Upper lobe of left lung (tissue), 6 donors: ENCODE results near the gene HOOK2. TPM values are rescaled to one million over a fixed set of nuclear protein-coding genes. Genes with fewer than 3 reads are reported as not detected.

ENCODE experiments used
- ATAC-seq, 2 donors: fragments of 200-7000 bp; cut with Tn5 transposase; one replicate each; pipeline ENCODE4 v1.9.1; 2022; ENCODE audit warnings: mild to moderate bottlenecking in 2 of 2, moderate library complexity in 2 of 2; ENCODE audit not compliant: low FRiP score in 2 of 2
- DNase-seq, 2 donors: peaks; one replicate each; pipeline ENCODE4 v3.0.0-alpha.2; 2019 to 2020
- H3K27ac ChIP-seq, 4 donors: fragments of 200-600 bp; sonication (generic); one replicate each; pipeline ENCODE4 v1.5.1; 2016 to 2019
- H3K27me3 ChIP-seq, 4 donors: fragments of 200-600 bp; sonication (generic); one replicate each; pipeline ENCODE4 v1.5.1; 2017 to 2019
- H3K36me3 ChIP-seq, 4 donors: fragments of 200-600 bp; sonication (generic); one replicate each; pipeline ENCODE4 v1.5.1; 2016 to 2019
- H3K4me1 ChIP-seq, 4 donors: fragments of 200-600 bp; sonication (generic); one replicate each; pipeline ENCODE4 v1.5.1; 2018 to 2019
- H3K4me3 ChIP-seq, 4 donors: fragments of 200-600 bp; sonication (generic); one replicate each; pipeline ENCODE4 v1.5.1; 2017 to 2019; ENCODE audit warnings: mild to moderate bottlenecking in 2 of 4, moderate library complexity in 1 of 4
- H3K9me3 ChIP-seq, 4 donors: fragments of 200-600 bp; sonication (generic); one replicate each; pipeline ENCODE4 v1.5.1; 2018 to 2019
- EP300 ChIP-seq, 4 donors: sonication (generic); formaldehyde crosslinking; IDR thresholded peaks; one replicate each; pipeline ENCODE4 v1.5.1; 2017; ENCODE audit warnings: antibody characterized with exemption in 4 of 4, control low read depth in 2 of 4
- POLR2A ChIP-seq, 4 donors: fragments of 450-650 bp; IDR thresholded peaks; one replicate each; pipeline ENCODE4 v1.5.1; 2016 to 2017; ENCODE audit warnings: antibody characterized with exemption in 4 of 4, mild to moderate bottlenecking in 2 of 4
- POLR2AphosphoS5 ChIP-seq, 2 donors: sonication (generic); formaldehyde crosslinking; IDR thresholded peaks; one replicate each; pipeline ENCODE4 v1.5.1; 2017; ENCODE audit warnings: antibody characterized with exemption in 2 of 2
- WGBS, 2 donors: methylation state at CpG; one replicate each; pipeline ENCODE4 v1.1.5; 2017 to 2018; 5-methylcytosine and 5-hydroxymethylcytosine counted together
- total RNA-seq, 6 donors: library from RNA; depleted of rRNA in 4 of 6; stranded (reverse); fragments of >200 nt in 4 of 6; gene quantifications; one replicate each; pipeline versions ENCODE4 v1.1.0 to v1.2.1, GENCODE V29; 2016 to 2021
- TF ChIP-seq, protein P1 (sequence below), 6 experiments: fragments of 450-650 bp in 4 of 6; fragments of 200-600 bp in 2 of 6; sonication (generic) in 2 of 6; IDR thresholded peaks; one replicate each; pipeline ENCODE4 v1.5.1; 2016 to 2019; ENCODE audit warnings: antibody characterized with exemption in 6 of 6
- donor health status: DM: no; HTN: no; CAD: no; lungs with moderate emphysema.
- donor health status: DM: no; HTN: yes; CAD: no; lungs with severe emphysema.

Gene HOOK2
- total RNA-seq, 6 donors from 2014 or later, result 48.9 to 367 (median 79.6) TPM

DNA sequence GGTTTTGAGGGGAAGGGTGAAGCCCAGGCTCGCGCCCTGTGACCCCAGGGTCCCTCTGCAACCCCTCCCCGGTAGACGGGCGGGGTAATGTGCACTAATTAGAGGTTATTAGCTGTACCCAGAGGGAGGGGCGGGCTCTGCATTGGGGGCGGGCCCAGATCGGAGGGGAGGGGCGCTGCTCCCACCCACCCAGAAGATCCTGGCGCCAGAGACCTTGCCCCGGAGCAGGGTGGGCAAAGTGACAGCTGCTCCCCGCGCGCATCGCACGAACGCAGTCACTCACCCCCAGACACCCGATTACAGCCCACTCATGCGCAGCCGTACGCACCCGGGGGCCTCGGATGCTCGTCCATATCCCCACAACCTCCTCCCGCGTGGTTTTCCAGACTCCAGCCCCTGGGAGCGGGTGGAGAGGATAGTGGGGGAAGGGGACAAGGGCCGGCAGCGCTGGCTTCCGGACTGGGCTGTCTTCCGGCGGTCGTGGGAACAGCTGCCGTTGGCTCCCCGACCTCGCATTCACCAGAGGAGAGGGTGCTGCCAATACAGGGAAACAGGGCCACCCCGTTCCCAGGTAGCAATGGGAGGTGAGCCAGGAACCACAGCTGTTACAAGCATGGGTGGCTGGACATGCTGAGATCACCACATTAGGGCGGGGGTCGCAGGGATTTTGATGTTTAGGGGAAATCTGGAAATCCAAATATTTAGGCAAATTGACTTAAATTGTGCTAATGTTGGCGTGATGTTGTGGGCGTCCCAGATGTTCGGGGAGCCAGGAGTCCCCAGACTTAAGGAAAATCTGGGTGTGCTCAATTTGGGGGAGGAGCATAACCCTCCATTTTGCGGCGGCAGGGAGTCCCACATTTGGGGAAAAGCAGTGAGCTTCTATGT lies 2.9 kb upstream of the HOOK2 start:
- WGBS, 2 donors, result 2 to 5% methylated on average over 19 to 41 of the region's 44 CpGs
- DNase-seq (peak; percentile 86 to 89), ATAC-seq (peak; percentile 44 to 64)

DNA sequence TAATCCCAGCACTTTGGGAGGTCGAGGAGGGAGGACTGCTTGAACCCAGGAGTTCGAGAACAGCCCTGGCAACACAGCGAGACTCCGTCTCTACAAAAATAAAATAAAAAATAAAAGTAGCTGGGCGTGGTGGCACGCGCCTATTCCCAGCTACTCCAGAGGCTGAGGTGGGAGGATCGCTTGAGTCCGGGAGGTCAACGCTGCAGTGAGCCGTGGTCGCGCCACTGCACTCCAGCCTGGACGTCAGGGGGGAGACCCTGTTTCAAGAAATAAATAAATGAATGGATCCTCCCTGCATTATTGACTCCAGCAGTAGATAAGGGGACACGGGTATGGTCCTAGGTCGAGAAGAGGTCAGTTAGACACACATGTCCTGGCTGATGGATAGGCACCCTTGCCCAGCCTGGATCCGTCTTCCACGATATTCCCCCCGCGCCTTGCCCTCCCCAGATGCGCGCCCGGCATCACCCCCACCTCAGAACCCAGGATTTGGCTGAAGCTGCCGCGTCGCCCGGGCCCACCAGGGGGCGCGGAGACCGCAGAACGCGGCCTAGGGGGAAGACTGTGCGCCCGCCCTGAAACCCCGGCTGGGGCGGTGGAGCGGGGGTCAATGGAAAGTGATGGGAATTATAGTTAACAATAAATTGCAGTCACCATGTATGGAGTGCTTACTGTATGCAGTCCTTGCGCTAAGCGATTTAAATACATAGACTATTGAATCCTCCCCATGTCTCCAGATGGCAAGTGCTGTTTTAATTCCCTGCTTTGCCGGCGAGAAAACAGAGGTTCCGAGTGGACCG lies 2.1 kb upstream of the HOOK2 start:
- TF ChIP-seq, protein P1, sequence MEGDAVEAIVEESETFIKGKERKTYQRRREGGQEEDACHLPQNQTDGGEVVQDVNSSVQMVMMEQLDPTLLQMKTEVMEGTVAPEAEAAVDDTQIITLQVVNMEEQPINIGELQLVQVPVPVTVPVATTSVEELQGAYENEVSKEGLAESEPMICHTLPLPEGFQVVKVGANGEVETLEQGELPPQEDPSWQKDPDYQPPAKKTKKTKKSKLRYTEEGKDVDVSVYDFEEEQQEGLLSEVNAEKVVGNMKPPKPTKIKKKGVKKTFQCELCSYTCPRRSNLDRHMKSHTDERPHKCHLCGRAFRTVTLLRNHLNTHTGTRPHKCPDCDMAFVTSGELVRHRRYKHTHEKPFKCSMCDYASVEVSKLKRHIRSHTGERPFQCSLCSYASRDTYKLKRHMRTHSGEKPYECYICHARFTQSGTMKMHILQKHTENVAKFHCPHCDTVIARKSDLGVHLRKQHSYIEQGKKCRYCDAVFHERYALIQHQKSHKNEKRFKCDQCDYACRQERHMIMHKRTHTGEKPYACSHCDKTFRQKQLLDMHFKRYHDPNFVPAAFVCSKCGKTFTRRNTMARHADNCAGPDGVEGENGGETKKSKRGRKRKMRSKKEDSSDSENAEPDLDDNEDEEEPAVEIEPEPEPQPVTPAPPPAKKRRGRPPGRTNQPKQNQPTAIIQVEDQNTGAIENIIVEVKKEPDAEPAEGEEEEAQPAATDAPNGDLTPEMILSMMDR (IDR thresholded peaks at IDR 0.05), result peak; percentile 91 to 97 (median 96)
- no peak for TF ChIP-seq POLR2A (IDR thresholded peaks at IDR 0.05)
- TF ChIP-seq EP300 (IDR thresholded peaks at IDR 0.05), result peak in 1 of 4 donors; percentile 18
- peak; percentile 58 to 68 for TF ChIP-seq POLR2AphosphoS5 (IDR thresholded peaks at IDR 0.05)
- no peaks in the 10 kb centered on the region for H3K27me3 ChIP-seq
- DNase-seq (peak; percentile 87 to 97), ATAC-seq (peak; percentile 77 to 81)
- H3K36me3 ChIP-seq, result peaks cover 0 to 2% (median 0%) of the 10 kb centered on the region in 4 donors
- peak overlapping the region; percentile 93 to 99 (median 97) for H3K27ac ChIP-seq
- no peaks in the 10 kb centered on the region for H3K9me3 ChIP-seq
- WGBS, 2 donors, result 10 to 12% methylated on average over 42 to 43 of the region's 43 CpGs
- peak overlapping the region; percentile 54 to 66 (median 61) for H3K4me3 ChIP-seq
- H3K4me1 ChIP-seq, result peaks cover 41 to 62% (median 44%) of the 10 kb centered on the region in 4 donors

More for the DNA sequence above, 2.9 kb upstream of the HOOK2 start:
- TF ChIP-seq POLR2A (IDR thresholded peaks at IDR 0.05), result peak in 1 of 4 donors; percentile 67
- TF ChIP-seq, protein P1 (IDR thresholded peaks at IDR 0.05), result peak in 1 of 6 experiments; percentile 18
- peak in 1 of 4 donors; percentile 33 for TF ChIP-seq EP300 (IDR thresholded peaks at IDR 0.05)
- peak; percentile 61 to 86 for TF ChIP-seq POLR2AphosphoS5 (IDR thresholded peaks at IDR 0.05)
- H3K9me3 ChIP-seq, result no peaks in the 10 kb centered on the region
- peak overlapping the region; percentile 54 to 66 (median 61) for H3K4me3 ChIP-seq
- H3K27ac ChIP-seq, result peak overlapping the region; percentile 93 to 99 (median 97)
- no peaks in the 10 kb centered on the region for H3K27me3 ChIP-seq
- H3K4me1 ChIP-seq, result peaks cover 46 to 70% (median 50%) of the 10 kb centered on the region in 4 donors
- H3K36me3 ChIP-seq, result no peaks in the 10 kb centered on the region

DNA sequence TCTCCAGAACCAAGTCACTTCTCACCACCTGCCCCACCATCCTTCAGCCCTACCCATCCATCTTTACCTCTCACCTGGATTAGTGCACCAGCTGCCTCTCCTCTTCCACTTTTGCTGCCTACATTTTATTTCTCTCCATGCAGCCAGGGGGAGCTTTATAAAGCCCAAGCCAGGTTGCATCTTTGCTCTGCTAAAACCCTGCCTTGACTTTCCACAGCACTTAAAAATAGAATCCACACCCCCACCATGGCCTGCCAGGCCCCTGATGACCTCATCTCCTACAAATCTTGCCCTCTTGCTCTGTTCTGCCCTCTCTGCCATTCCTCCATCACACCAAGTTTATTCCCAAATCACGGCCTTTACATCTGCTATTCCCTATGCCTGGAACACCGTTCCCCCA lies 1.8 kb downstream of the HOOK2 start:
- Histone ChIP-seq H3K27me3 (no peaks in the 10 kb centered on the region), H3K4me3 (no peak overlapping the region), H3K36me3 (peaks cover 0 to 8% (median 3%) of the 10 kb centered on the region in 4 donors), H3K9me3 (no peaks in the 10 kb centered on the region), H3K4me1 (peaks cover 16 to 44% (median 28%) of the 10 kb centered on the region in 4 donors), H3K27ac (no peak overlapping the region)
- DNase-seq (no peak), ATAC-seq (no peak)
- TF ChIP-seq, protein P1 (IDR thresholded peaks at IDR 0.05), result no peak
- no peak for TF ChIP-seq POLR2AphosphoS5 (IDR thresholded peaks at IDR 0.05)
- TF ChIP-seq POLR2A (IDR thresholded peaks at IDR 0.05), result no peak
- TF ChIP-seq EP300 (IDR thresholded peaks at IDR 0.05), result no peak
- WGBS, 2 donors, result 90 to 91% methylated on average over 2 of the region's 2 CpGs

DNA sequence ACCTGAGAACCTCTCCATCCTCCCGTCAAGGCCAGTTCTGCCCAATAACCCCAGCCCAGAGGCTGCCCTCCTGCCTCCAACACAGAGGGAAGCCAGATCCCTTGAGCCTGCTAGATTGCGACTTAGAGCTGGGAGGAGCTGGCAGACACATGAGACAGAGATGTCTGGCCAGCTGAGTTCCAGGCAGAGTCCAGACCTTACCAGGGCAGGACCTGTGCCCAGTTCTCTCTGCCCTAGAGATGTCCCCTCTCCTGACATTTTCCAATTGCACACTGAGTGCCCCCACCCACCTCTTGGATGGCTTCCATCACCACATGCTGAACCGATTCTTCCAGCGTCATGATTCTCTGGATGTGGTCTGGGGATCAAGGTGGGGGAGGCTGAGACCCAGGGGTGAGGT lies 3.0 kb downstream of the HOOK2 start:
- ATAC-seq, result no peak
- Histone ChIP-seq H3K36me3 (peaks cover 0 to 9% (median 4%) of the 10 kb centered on the region in 4 donors), H3K27ac (no peak overlapping the region), H3K4me1 (peaks cover 12 to 33% (median 18%) of the 10 kb centered on the region in 4 donors), H3K27me3 (no peaks in the 10 kb centered on the region), H3K9me3 (no peaks in the 10 kb centered on the region), H3K4me3 (no peak overlapping the region)
- TF ChIP-seq EP300 (IDR thresholded peaks at IDR 0.05) (no peak), POLR2A (IDR thresholded peaks at IDR 0.05) (no peak), POLR2AphosphoS5 (IDR thresholded peaks at IDR 0.05) (no peak)
- TF ChIP-seq, protein P1 (IDR thresholded peaks at IDR 0.05), result no peak
- WGBS, 2 donors, result 85 to 100% methylated on average over 1 to 4 of the region's 4 CpGs
- DNase-seq, result no peak
